NCI-H524 (cell line): ENCODE results near the gene CD74.
A peak's percentile ranks its signal among the peaks of the same experiment; 100 is the strongest.

ENCODE experiments used
- DNase-seq, 2 experiments: peaks; one replicate each; lab custom pipeline; 2025; lab: John Stamatoyannopoulos, UW

The CD74 gene

GRCh38 chr5:150409638-150410523 is 2.8 kb downstream of the CD74 start:
- DNase-seq = peak; percentile 40 to 85

- no peak for DNase-seq
Measured at GRCh38 chr5:150408231-150408943, 4.3 kb downstream of the CD74 start.

GRCh38 chr5:150407096-150407720 is 5.5 kb downstream of the CD74 start:
- no peak for DNase-seq

- DNase-seq = no peak
Measured at GRCh38 chr5:150406723-150407095, 6.0 kb downstream of the CD74 start.

GRCh38 chr5:150406103-150406722 is 6.5 kb downstream of the CD74 start:
- no peak for DNase-seq

GRCh38 chr5:150404941-150405816 is 7.5 kb downstream of the CD74 start:
- no peak for DNase-seq

GRCh38 chr5:150404535-150404934 is 8.2 kb downstream of the CD74 start:
- DNase-seq = no peak

GRCh38 chr5:150404121-150404520 is 8.6 kb downstream of the CD74 start:
- no peak for DNase-seq

GRCh38 chr5:150402901-150403342 is 9.8 kb downstream of the CD74 start:
- DNase-seq = no peak

GRCh38 chr5:150402229-150402773 is 10.4 kb downstream of the CD74 start:
- DNase-seq = no peak

- DNase-seq = no peak
Measured at GRCh38 chr5:150401376-150402228, 11.1 kb downstream of the CD74 start.

GRCh38 chr5:150401076-150401375 is 11.7 kb downstream of the CD74 start:
- DNase-seq = no peak

- DNase-seq = peak in 1 of 2 experiments; percentile 16
Measured at GRCh38 chr5:150400316-150401075, 12.2 kb downstream of the CD74 start.

- DNase-seq = no peak
Measured at GRCh38 chr5:150399524-150400211, 13.0 kb downstream of the CD74 start.

GRCh38 chr5:150398722-150399523 is 13.8 kb downstream of the CD74 start:
- no peak for DNase-seq

GRCh38 chr5:150397782-150398721 is 14.7 kb downstream of the CD74 start:
- DNase-seq = no peak
